ENCODE results near the gene SUCO. TPM values are rescaled to one million over a fixed set of nuclear protein-coding genes. Genes with fewer than 3 reads are reported as not detected.

SUCO gene
- total RNA-seq, 1 experiment from 2014 or later, result 50.3 TPM

DNA sequence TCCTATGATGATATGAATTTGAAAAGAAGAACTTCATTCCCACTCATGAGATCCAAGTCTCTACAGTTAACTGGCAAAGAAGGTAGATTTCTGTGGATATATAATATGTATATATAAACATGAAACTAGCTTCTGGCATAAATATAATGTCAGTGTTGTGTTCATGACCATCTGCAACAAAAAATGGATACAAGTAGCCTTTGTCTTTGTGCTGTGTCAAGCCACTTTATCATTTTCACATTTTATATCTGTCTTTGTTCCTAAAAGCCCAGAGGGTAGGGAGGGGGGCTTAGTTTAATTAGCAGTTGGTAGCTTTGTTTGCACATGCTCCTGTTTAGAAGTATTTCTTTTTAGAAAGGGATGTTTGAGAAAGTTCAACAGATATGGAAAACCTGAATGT, 69.8 kb downstream of the SUCO start:
- no peaks in the 10 kb centered on the region; the same call in 1 of the 2 replicates for H3K36me3 ChIP-seq (ENCODE audit: control insufficient read depth, insufficient read depth, low read length)
- H3K9me3 ChIP-seq, result no peaks in the 10 kb centered on the region
- intact Hi-C loops (cut with micrococcal nuclease; ENCODE audit: unreplicated experiment), result no loop called here
- H3K4me1 ChIP-seq, result peaks cover 6% of the 10 kb centered on the region; the same call in 1 of the 2 replicates
- Mint-ChIP-seq H3K36me3 (ENCODE audit: insufficient read depth, unreplicated experiment) (peaks cover 15% of the 10 kb centered on the region), H3K27me3 (ENCODE audit: insufficient read depth, unreplicated experiment) (no peaks in the 10 kb centered on the region), H3K27ac (ENCODE audit: unreplicated experiment) (no peak overlapping the region), H3K4me1 (ENCODE audit: low read depth, unreplicated experiment) (no peaks in the 10 kb centered on the region), H3K9me3 (ENCODE audit: unreplicated experiment) (no peaks in the 10 kb centered on the region), H3K4me3 (ENCODE audit: unreplicated experiment) (no peak overlapping the region)
- DNase-seq, result no peak
- no TSS peak for BruUV-seq (replicated peaks)
- TF ChIP-seq, protein P1, sequence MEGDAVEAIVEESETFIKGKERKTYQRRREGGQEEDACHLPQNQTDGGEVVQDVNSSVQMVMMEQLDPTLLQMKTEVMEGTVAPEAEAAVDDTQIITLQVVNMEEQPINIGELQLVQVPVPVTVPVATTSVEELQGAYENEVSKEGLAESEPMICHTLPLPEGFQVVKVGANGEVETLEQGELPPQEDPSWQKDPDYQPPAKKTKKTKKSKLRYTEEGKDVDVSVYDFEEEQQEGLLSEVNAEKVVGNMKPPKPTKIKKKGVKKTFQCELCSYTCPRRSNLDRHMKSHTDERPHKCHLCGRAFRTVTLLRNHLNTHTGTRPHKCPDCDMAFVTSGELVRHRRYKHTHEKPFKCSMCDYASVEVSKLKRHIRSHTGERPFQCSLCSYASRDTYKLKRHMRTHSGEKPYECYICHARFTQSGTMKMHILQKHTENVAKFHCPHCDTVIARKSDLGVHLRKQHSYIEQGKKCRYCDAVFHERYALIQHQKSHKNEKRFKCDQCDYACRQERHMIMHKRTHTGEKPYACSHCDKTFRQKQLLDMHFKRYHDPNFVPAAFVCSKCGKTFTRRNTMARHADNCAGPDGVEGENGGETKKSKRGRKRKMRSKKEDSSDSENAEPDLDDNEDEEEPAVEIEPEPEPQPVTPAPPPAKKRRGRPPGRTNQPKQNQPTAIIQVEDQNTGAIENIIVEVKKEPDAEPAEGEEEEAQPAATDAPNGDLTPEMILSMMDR (IDR thresholded peaks at IDR 0.05; ENCODE audit: insufficient read depth in 1 of 2, low read depth in 1 of 2, low read length in 1 of 2, severe bottlenecking in 1 of 2, unreplicated experiment in 1 of 2), result no peak
- no peaks in the 10 kb centered on the region for H3K27me3 ChIP-seq (replicated peaks; ENCODE audit: control insufficient read depth, insufficient read depth, low read length)
- no peak overlapping the region for H3K4me3 ChIP-seq (ENCODE audit: low read depth, low read length)
- ChIA-PET POLR2A (no interaction called here), CTCF (no interaction called here)

DNA sequence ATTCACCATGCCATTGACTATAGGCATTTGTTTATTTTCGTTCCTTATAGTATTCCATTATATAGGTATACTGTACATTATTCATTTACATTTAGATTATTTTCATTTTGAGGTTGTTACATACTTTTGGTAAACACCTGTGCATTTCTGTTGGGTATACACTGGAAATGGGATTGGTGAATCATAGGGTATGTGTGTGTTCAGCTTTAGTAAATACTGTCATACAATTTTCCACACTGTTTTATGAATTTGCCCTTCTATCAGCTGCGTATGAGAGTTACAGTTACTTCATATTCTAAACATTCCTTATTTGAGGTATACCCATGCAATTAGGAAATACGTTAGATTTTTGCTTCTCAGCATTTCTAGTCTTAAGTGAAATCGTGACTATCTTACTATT, 70.9 kb downstream of the SUCO start:
- no peaks in the 10 kb centered on the region for H3K9me3 ChIP-seq
- POLR2A ChIA-PET, result no interaction called here
- CTCF ChIA-PET, result no interaction called here
- no peaks in the 10 kb centered on the region for H3K9me3 Mint-ChIP-seq (ENCODE audit: unreplicated experiment)
- DNase-seq, result no peak
- H3K36me3 ChIP-seq (ENCODE audit: control insufficient read depth, insufficient read depth, low read length), result no peaks in the 10 kb centered on the region
- no peaks in the 10 kb centered on the region for H3K27me3 ChIP-seq (replicated peaks; ENCODE audit: control insufficient read depth, insufficient read depth, low read length)
- no peak overlapping the region for H3K4me3 Mint-ChIP-seq (ENCODE audit: unreplicated experiment)
- H3K27ac Mint-ChIP-seq (ENCODE audit: unreplicated experiment), result no peak overlapping the region
- intact Hi-C loops (cut with micrococcal nuclease; ENCODE audit: unreplicated experiment), result no loop called here
- BruUV-seq (replicated peaks), result no TSS peak
- TF ChIP-seq, protein P1 (IDR thresholded peaks at IDR 0.05; ENCODE audit: insufficient read depth in 1 of 2, low read depth in 1 of 2, low read length in 1 of 2, severe bottlenecking in 1 of 2, unreplicated experiment in 1 of 2), result no peak
- H3K27me3 Mint-ChIP-seq (ENCODE audit: insufficient read depth, unreplicated experiment), result no peaks in the 10 kb centered on the region
- H3K4me1 ChIP-seq, result peaks cover 10% of the 10 kb centered on the region
- H3K4me3 ChIP-seq (ENCODE audit: low read depth, low read length), result no peak overlapping the region
- H3K4me1 Mint-ChIP-seq (ENCODE audit: low read depth, unreplicated experiment), result no peaks in the 10 kb centered on the region
- peaks cover 4% of the 10 kb centered on the region for H3K36me3 Mint-ChIP-seq (ENCODE audit: insufficient read depth, unreplicated experiment)

DNA sequence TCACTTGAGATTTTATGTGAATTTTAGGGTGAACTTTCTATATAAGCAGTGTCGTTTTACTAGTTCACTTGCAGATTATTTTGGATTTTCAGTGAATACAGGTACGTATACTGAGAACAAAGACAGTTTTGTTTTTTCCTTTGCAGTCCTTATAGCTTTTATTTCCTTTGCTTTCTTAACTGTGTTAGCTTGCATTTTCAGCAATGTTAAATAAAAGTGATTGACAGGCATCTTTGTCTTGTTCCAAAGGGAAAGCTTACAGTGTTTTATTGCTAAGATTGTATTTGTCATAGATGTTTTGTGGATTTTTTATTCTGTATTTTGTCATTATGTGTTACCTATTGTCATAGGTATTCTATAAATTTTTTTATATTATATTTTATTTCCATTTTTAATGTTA, 72.7 kb downstream of the SUCO start:
- ChIA-PET POLR2A (no interaction called here), CTCF (no interaction called here)
- no peaks in the 10 kb centered on the region for H3K27me3 Mint-ChIP-seq (ENCODE audit: insufficient read depth, unreplicated experiment)
- BruUV-seq (replicated peaks), result no TSS peak
- H3K4me1 ChIP-seq, result peaks cover 4% of the 10 kb centered on the region
- no peaks in the 10 kb centered on the region for H3K4me1 Mint-ChIP-seq (ENCODE audit: low read depth, unreplicated experiment)
- H3K36me3 Mint-ChIP-seq (ENCODE audit: insufficient read depth, unreplicated experiment), result peaks cover 16% of the 10 kb centered on the region
- no peak for DNase-seq
- TF ChIP-seq, protein P1 (IDR thresholded peaks at IDR 0.05; ENCODE audit: insufficient read depth in 1 of 2, low read depth in 1 of 2, low read length in 1 of 2, severe bottlenecking in 1 of 2, unreplicated experiment in 1 of 2), result no peak
- H3K9me3 ChIP-seq, result no peaks in the 10 kb centered on the region
- no peak overlapping the region for H3K4me3 Mint-ChIP-seq (ENCODE audit: unreplicated experiment)
- no peak overlapping the region for H3K27ac Mint-ChIP-seq (ENCODE audit: unreplicated experiment)
- no peaks in the 10 kb centered on the region for H3K27me3 ChIP-seq (replicated peaks; ENCODE audit: control insufficient read depth, insufficient read depth, low read length)
- no peak overlapping the region for H3K4me3 ChIP-seq (ENCODE audit: low read depth, low read length)
- intact Hi-C loops (cut with micrococcal nuclease; ENCODE audit: unreplicated experiment), result no loop called here
- no peaks in the 10 kb centered on the region for H3K36me3 ChIP-seq (ENCODE audit: control insufficient read depth, insufficient read depth, low read length)
- no peaks in the 10 kb centered on the region for H3K9me3 Mint-ChIP-seq (ENCODE audit: unreplicated experiment)
